Fibroblast of skin of right biceps (primary cell): ENCODE results near the gene DNAAF2.

Experiments used
- DNase-seq: peaks from one replicate; pipeline ENCODE4 v3.0.0-alpha.2; 2013

DNAAF2 gene

GRCh38 chr14:49582113-49582977 lies 52.7 kb downstream of the DNAAF2 start:
- no peak for DNase-seq

GRCh38 chr14:49581209-49582112 lies 53.6 kb downstream of the DNAAF2 start:
- no peak for DNase-seq

GRCh38 chr14:49579841-49580240 lies 55.2 kb downstream of the DNAAF2 start:
- no peak for DNase-seq

GRCh38 chr14:49578141-49578540 lies 56.9 kb downstream of the DNAAF2 start:
- DNase-seq = no peak
